ENCODE results near the gene MPO. TPM values are rescaled to one million over a fixed set of nuclear protein-coding genes. Genes with fewer than 3 reads are reported as not detected.

The MPO gene
- total RNA-seq, 1 experiment from 2014 or later, result not detected

GRCh38 chr17:58245428-58246103 lies 35.2 kb downstream of the MPO start:
- POLR2A ChIA-PET, result no interaction called here
- no peak for ATAC-seq
- Histone ChIP-seq H3K9me2 (ENCODE audit: insufficient read depth) (no peaks in the 10 kb centered on the region), H2AFZ (ENCODE audit: low read depth, low read length, poor library complexity, severe bottlenecking) (no peak overlapping the region), H3K4me2 (ENCODE audit: low read length) (no peak overlapping the region), H3K4me3 (replicated peaks in 1 of 2; ENCODE audit: low read depth in 1 of 2, low read length in 2 of 2) (no peak overlapping the region), H3K27me3 (ENCODE audit: insufficient read depth, low read length) (peaks cover 32% of the 10 kb centered on the region), H3K9me3 (ENCODE audit: control insufficient read depth in 1 of 2, insufficient read depth in 1 of 2, low read depth in 1 of 2, low read length in 2 of 2) (no peaks in the 10 kb centered on the region), H3K4me1 (ENCODE audit: control insufficient read depth in 1 of 2, insufficient read depth in 2 of 2, low read length in 2 of 2) (peaks cover 0 to 6% of the 10 kb centered on the region in 2 experiments; a peak in 1 of 4 replicates), H3K27ac (ENCODE audit: low read depth, low read length) (no peak overlapping the region), H3K36me3 (ENCODE audit: control insufficient read depth in 1 of 2, insufficient read depth in 2 of 2, low read length in 2 of 2) (no peaks in the 10 kb centered on the region), H3K79me2 (ENCODE audit: insufficient read depth, low read length) (no peaks in the 10 kb centered on the region), H3K9ac (ENCODE audit: low read length) (no peak overlapping the region), H4K20me1 (ENCODE audit: insufficient read depth) (no peaks in the 10 kb centered on the region)
- intact Hi-C loops (cut with micrococcal nuclease), result no loop called here
- TF ChIP-seq EZH2phosphoT487 (IDR thresholded peaks at IDR 0.05; ENCODE audit: borderline replicate concordance) (no peak), POLR2AphosphoS5 (IDR thresholded peaks at IDR 0.05; ENCODE audit: low read depth, low read length) (no peak), SIN3A (IDR thresholded peaks at IDR 0.05; ENCODE audit: low read depth) (no peak), SRF (IDR thresholded peaks at IDR 0.05; ENCODE audit: low read depth) (no peak), EGR1 (IDR thresholded peaks at IDR 0.05; ENCODE audit: low read depth) (no peak)
- no TSS peak for BruUV-seq (replicated peaks)
- RAD21 ChIA-PET (ENCODE audit: low non-redundant PET in 1 of 2, low total read pairs in 2 of 2, uncharacterized antibody in 2 of 2, unreplicated experiment in 2 of 2), result no interaction called here
- CTCF ChIA-PET, result no interaction called here
- no peak for DNase-seq (ENCODE audit: low read depth, low spot score)

GRCh38 chr17:58244963-58245362 lies 35.8 kb downstream of the MPO start:
- Histone ChIP-seq H3K79me2 (ENCODE audit: insufficient read depth, low read length) (no peaks in the 10 kb centered on the region), H4K20me1 (ENCODE audit: insufficient read depth) (no peaks in the 10 kb centered on the region), H3K4me1 (ENCODE audit: control insufficient read depth in 1 of 2, insufficient read depth in 2 of 2, low read length in 2 of 2) (peaks cover 0 to 6% of the 10 kb centered on the region in 2 experiments; a peak in 1 of 4 replicates), H3K36me3 (ENCODE audit: control insufficient read depth in 1 of 2, insufficient read depth in 2 of 2, low read length in 2 of 2) (no peaks in the 10 kb centered on the region), H2AFZ (ENCODE audit: low read depth, low read length, poor library complexity, severe bottlenecking) (no peak overlapping the region), H3K27me3 (ENCODE audit: insufficient read depth, low read length) (peaks cover 38% of the 10 kb centered on the region), H3K4me2 (ENCODE audit: low read length) (no peak overlapping the region), H3K9ac (ENCODE audit: low read length) (no peak overlapping the region), H3K9me2 (ENCODE audit: insufficient read depth) (no peaks in the 10 kb centered on the region), H3K4me3 (replicated peaks in 1 of 2; ENCODE audit: low read depth in 1 of 2, low read length in 2 of 2) (no peak overlapping the region), H3K9me3 (ENCODE audit: control insufficient read depth in 1 of 2, insufficient read depth in 1 of 2, low read depth in 1 of 2, low read length in 2 of 2) (no peaks in the 10 kb centered on the region), H3K27ac (ENCODE audit: low read depth, low read length) (no peak overlapping the region)
- ATAC-seq, result no peak
- no peak for DNase-seq (ENCODE audit: low read depth, low spot score)
- ChIA-PET RAD21 (ENCODE audit: low non-redundant PET in 1 of 2, low total read pairs in 2 of 2, uncharacterized antibody in 2 of 2, unreplicated experiment in 2 of 2) (no interaction called here), POLR2A (no interaction called here), CTCF (no interaction called here)
- TF ChIP-seq REST (IDR thresholded peaks at IDR 0.05; ENCODE audit: low read depth) (no peak), MAX (IDR thresholded peaks at IDR 0.05) (no peak), SRF (IDR thresholded peaks at IDR 0.05; ENCODE audit: low read depth) (no peak), ELF1 (IDR thresholded peaks at IDR 0.05; ENCODE audit: borderline replicate concordance, low read depth) (no peak), TCF7L2 (IDR thresholded peaks at IDR 0.05; ENCODE audit: borderline replicate concordance, extremely low read depth, insufficient read depth, insufficient read length) (no peak), CEBPB (IDR thresholded peaks at IDR 0.05; ENCODE audit: low read depth) (no peak), ATF3 (IDR thresholded peaks at IDR 0.05) (no peak), CTCF (IDR thresholded peaks at IDR 0.05 in 2 of 3, conservative IDR thresholded peaks at IDR 0.05 in 1 of 3; ENCODE audit: borderline replicate concordance in 1 of 3, insufficient read depth in 1 of 3, low read depth in 2 of 3, low read length in 2 of 3) (no peak), POLR2A (IDR thresholded peaks at IDR 0.05; ENCODE audit: borderline replicate concordance, extremely low read depth, insufficient read depth, insufficient read length) (no peak), FOSL1 (IDR thresholded peaks at IDR 0.05; ENCODE audit: low read depth) (no peak), JUND (IDR thresholded peaks at IDR 0.05) (no peak)
- intact Hi-C loops (cut with micrococcal nuclease), result no loop called here
- BruUV-seq (replicated peaks), result no TSS peak
